ENCODE results near the gene WWOX.

Gene WWOX

DNA sequence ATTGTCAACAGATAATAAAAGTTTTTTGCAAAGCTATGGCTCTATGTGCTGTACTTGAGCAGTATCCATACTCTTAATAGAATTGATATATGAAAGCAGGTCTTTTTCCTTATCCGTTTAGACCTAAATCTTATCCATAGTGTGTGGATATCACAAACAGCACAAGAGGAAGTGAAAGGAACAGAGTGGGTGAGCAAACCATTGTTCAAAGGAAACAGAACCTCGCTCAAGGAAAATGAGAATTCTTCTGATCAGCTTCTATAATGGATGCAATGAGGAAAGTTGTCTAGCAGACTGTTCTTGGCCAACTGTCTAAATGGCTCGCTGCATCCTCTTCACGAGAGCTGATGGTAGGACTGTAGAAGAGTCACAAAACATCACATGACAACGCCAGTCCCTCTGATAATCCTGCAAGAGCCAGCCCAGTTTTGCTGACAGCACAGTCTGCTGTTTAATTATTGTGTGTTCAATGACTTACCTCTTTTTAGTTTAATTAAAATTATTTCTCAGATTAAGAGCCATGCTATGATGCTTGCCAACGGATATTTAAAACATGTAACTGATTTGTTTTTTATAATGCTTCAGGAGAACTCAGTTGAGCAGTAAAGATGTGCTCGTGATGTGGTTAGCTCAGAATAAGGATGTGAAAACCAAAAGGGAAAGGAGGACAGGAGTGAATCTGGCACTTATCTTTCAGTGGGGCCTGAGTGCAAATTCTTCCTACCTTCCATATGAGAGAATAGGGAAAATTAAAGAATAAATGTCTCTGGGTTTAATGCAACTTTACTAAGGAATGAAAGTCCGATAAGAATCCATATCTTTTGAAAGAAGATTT lies 38.5 kb downstream of the WWOX start:
- TF ChIP-seq, protein P1, sequence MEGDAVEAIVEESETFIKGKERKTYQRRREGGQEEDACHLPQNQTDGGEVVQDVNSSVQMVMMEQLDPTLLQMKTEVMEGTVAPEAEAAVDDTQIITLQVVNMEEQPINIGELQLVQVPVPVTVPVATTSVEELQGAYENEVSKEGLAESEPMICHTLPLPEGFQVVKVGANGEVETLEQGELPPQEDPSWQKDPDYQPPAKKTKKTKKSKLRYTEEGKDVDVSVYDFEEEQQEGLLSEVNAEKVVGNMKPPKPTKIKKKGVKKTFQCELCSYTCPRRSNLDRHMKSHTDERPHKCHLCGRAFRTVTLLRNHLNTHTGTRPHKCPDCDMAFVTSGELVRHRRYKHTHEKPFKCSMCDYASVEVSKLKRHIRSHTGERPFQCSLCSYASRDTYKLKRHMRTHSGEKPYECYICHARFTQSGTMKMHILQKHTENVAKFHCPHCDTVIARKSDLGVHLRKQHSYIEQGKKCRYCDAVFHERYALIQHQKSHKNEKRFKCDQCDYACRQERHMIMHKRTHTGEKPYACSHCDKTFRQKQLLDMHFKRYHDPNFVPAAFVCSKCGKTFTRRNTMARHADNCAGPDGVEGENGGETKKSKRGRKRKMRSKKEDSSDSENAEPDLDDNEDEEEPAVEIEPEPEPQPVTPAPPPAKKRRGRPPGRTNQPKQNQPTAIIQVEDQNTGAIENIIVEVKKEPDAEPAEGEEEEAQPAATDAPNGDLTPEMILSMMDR (IDR thresholded peaks at IDR 0.05; ENCODE audit: low read depth, low read length), result no peak
- no peak for DNase-seq (ENCODE audit: extremely low read depth, low read depth)

DNA sequence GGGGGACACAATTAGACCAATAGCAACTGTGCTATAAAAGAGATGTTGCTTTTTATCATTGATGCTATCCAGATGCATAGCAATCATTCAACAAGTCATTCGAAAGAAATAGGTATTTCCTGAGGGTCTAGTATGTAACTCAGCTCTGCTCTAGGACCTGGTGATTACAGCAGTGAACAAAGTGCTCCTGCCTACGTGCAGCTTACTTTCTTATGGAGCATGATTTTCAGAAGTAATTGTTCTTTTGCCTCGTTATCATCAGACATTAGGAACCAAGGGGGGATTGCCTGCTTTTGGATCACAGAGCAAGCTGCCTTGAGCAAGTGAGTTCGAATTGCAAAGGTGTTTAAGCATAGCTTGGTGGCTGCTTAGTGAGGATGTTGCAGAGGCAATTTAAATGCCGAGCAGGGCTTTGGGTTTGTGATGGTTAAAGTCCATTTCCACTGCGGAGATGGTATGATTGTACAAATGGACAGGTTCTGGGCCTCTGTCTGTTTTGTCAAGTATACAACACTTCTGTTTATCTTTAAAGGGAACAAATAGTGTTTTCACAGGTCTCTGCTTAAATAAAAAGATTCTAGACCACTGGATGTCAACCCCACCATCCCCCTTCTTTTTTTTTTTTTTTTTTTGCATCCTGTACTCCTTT lies 41.5 kb downstream of the WWOX start:
- TF ChIP-seq, protein P1 (IDR thresholded peaks at IDR 0.05; ENCODE audit: low read depth, low read length), result no peak
- DNase-seq (ENCODE audit: extremely low read depth, low read depth), result no peak

DNA sequence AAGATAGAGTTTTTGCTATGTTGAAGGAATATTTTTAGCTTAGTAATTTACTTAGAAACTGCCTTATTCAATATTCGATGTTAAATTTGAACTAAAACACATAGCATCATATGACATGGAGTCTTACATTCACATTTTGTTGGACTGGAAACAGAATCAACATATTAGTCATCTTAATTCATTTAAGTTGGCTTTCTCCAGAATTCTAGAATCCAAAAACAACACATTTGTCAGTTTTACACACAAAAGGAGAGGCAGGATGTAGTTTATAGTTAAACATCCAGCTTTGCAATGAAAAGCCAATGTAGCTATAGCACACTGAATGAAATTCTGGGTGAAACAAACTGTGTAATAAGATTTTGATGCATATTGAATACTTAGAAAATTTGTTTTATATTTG lies 43.3 kb downstream of the WWOX start:
- TF ChIP-seq, protein P1 (IDR thresholded peaks at IDR 0.05; ENCODE audit: low read depth, low read length), result no peak
- no peak for DNase-seq (ENCODE audit: extremely low read depth, low read depth)

DNA sequence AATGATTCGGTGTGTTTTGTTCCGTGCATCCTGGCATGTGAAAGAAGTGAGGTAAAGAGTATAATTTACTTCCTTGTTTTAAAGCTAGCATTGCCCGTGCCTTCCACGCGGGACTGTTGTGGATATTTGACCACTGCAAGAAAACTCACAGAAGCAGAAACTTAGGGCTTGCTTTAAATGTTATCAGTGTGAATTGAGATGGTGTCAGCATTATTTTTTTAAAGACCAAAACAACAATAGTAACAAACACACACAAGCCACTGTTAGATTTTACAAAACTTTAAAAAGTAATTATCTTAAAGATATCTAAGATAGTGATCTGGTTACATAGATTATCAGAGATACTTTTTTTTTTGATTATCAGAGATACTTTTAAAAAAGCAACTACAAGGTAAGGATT lies 47.4 kb downstream of the WWOX start:
- DNase-seq (ENCODE audit: extremely low read depth, low read depth), result no peak
- TF ChIP-seq, protein P1 (IDR thresholded peaks at IDR 0.05; ENCODE audit: low read depth, low read length), result no peak

DNA sequence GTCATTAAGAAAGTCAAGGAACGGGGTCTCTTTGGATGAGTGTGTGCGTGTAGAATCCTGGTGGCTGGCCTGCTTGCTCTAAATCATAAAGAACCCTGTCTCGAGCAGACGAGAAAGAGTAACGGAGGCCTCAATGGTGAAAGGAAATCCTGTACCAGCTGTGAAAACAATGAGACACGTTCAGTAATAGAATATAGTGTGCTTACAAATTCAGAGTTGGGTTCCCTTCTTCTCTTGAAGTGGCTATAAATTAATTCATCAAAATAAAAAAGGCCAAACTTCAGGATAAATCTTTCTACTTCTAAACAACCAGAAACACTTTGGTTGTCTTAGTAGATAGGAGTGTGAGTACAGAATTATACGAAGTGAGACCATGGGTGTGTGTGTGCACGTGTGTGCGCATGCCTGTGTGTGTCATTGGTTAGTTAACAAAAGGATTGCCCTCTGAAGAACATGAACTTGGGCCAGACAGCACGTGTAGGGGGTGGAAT lies 48.5 kb downstream of the WWOX start:
- TF ChIP-seq, protein P1 (IDR thresholded peaks at IDR 0.05; ENCODE audit: low read depth, low read length), result no peak
- no peak for DNase-seq (ENCODE audit: extremely low read depth, low read depth)

DNA sequence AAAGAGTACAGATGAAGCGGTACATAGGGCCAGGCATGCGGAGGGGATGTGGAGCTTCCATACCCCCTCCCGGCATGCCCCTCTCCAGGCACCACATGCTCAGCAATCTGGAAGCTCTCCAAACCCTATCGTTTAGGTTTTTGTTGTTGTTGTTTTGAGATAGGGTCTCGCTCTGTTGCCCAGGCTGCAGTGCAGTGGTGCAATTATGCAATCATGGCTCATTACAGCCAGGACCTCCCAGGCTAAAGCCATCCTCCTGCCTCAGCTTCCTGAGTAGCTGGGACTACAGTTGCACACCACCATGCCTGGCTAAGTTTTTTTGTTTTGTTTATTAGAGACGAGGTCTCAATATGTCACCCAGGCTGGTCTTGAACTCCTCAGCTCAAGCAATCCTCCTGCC lies 50.8 kb downstream of the WWOX start:
- DNase-seq (ENCODE audit: extremely low read depth, low read depth), result no peak
- TF ChIP-seq, protein P1 (IDR thresholded peaks at IDR 0.05; ENCODE audit: low read depth, low read length), result no peak
